ENCODE results near the gene VSNL1.

GRCh38 chr2:17495590-17495989 is 44.9 kb upstream of the VSNL1 start:
- TF ChIP-seq CTCF (conservative IDR thresholded peaks at IDR 0.05; ENCODE audit: low read depth, low read length), result no peak
- TF ChIP-seq EZH2 (IDR thresholded peaks at IDR 0.05; ENCODE audit: low read length, unreplicated experiment), result no peak
- TF ChIP-seq EZH2phosphoT487 (IDR thresholded peaks at IDR 0.05; ENCODE audit: borderline replicate concordance, low read length), result no peak
